Activated naive CD4-positive, alpha-beta T cell treated with anti-CD3 and anti-CD28 coated beads, Interleukin-2, amount 50 U/mL, for 24 hours (primary cell): ENCODE results near the gene TOMM20L.
"Not testable (repeated sequence)": the region's sequence is repeated elsewhere in the genome, so short reads cannot be mapped to it uniquely, and the experiment has no call there.

Source experiments
- H3K27ac Mint-ChIP-seq: one replicate; pipeline ENCODE4 v1.8.0; 2021; ENCODE audit warnings: mild to moderate bottlenecking, mixed read lengths
- H3K27me3 Mint-ChIP-seq: one replicate; pipeline ENCODE4 v1.8.0; 2021; ENCODE audit warnings: mixed read lengths
- H3K36me3 Mint-ChIP-seq: one replicate; pipeline ENCODE4 v1.8.0; 2021; ENCODE audit warnings: mixed read lengths
- H3K4me1 Mint-ChIP-seq: one replicate; pipeline ENCODE4 v1.8.0; 2021; ENCODE audit warnings: mixed read lengths
- H3K4me3 Mint-ChIP-seq: one replicate; pipeline ENCODE4 v1.8.0; 2021; ENCODE audit warnings: mild to moderate bottlenecking, mixed read lengths
- H3K9me3 Mint-ChIP-seq: one replicate; pipeline ENCODE4 v1.8.0; 2021; ENCODE audit warnings: mixed read lengths

TOMM20L gene

GRCh38 chr14:58408681-58409215 lies 13.0 kb downstream of the TOMM20L start:
- no peaks in the 10 kb centered on the region for H3K27me3 Mint-ChIP-seq
- peaks cover 14% of the 10 kb centered on the region for H3K36me3 Mint-ChIP-seq
- H3K4me3 Mint-ChIP-seq, result no peak overlapping the region
- H3K9me3 Mint-ChIP-seq, result no peaks in the 10 kb centered on the region
- no peak overlapping the region for H3K27ac Mint-ChIP-seq
- peaks cover 4% of the 10 kb centered on the region for H3K4me1 Mint-ChIP-seq

DNA sequence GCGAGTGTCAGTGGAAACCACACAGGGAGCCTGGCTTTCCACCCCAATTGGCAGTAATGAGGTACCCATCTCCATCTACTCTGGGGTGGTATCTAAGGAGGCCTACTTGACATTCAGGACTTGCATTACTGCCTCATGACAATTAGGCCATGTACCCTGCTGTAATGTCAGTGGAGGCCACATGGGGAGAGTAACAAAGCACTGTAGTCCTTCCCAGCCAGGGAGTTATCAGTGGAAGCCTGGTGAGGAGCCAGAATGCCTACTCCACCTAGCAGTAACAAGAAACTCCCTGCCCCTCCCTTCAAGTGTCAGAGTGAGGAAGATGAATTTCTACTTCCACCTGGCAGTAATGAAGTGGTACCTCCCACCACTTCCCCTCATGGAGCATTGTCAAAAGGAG lies 19.1 kb downstream of the TOMM20L start:
- no peaks in the 10 kb centered on the region for H3K9me3 Mint-ChIP-seq
- H3K27me3 Mint-ChIP-seq, result no peaks in the 10 kb centered on the region
- no peak overlapping the region for H3K27ac Mint-ChIP-seq
- H3K4me3 Mint-ChIP-seq, result no peak overlapping the region
- H3K4me1 Mint-ChIP-seq, result peaks cover 26% of the 10 kb centered on the region
- peaks cover 30% of the 10 kb centered on the region for H3K36me3 Mint-ChIP-seq

DNA sequence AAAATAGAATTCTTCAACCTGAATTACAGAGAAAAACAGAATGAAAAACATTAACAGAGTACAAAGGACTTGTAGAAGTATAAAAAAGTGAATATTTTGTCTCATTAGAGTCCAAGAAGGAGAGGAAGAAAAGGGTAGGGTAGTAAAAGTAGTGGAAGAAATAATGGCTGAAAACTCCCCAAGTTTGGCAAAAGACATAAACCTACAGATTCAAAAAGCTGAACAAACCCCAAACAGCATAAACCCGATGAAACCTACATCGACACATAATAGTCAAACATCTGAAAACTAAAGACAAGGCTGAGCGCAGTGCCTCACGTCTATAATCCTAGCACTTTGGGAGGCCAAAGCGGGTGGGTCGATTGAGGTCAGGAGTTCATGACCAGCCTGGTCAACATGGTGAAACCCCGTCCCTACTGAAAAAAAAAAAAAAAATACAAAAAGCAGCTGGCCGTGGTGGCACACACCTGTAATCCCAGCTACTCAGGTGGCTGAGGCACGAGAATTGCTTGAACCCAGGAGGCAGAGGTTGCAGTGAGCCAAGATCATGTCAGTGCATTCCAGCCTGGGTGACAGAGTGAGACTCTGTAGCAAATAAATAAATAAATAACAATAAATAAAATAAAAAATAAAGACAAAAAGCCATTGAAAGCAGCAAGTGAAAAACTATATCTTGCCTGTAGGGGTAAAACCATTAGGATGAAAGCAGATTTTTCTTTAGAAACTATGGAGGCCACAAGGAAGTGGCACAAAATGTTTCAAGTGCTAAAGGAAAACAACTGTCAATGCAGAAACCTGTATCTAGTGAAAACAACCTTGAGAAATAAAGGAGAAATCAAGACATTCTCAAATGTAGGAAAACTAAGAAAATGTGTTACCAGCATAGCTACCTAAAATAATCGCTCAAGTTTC lies 20.2 kb downstream of the TOMM20L start:
- Mint-ChIP-seq H3K27ac (no peak overlapping the region), H3K36me3 (peaks cover 31% of the 10 kb centered on the region), H3K27me3 (no peaks in the 10 kb centered on the region), H3K4me3 (no peak overlapping the region), H3K9me3 (no peaks in the 10 kb centered on the region), H3K4me1 (peaks cover 27% of the 10 kb centered on the region)

DNA sequence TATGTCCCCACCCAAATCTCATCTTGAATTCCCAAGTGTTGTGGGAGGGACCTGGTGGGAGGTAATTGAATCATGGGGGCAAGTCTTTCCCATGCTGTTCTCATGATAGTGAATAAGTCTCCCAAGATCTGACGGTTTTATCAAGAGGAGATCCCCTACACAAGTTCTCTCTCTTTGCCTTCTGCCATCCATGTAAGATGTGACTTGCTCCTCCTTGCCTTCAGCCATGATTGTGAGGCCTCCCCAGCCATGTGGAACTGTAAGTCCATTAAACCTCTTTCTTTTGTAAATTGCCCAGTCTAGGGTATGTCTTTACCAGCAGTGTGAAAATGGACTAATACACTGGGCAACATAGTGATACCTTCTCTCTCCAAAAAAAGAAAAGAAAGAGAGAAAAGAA lies 21.2 kb downstream of the TOMM20L start:
- H3K36me3 Mint-ChIP-seq, result peaks cover 35% of the 10 kb centered on the region
- peaks cover 32% of the 10 kb centered on the region for H3K4me1 Mint-ChIP-seq
- not testable (repeated sequence) for H3K9me3 Mint-ChIP-seq, H3K27me3 Mint-ChIP-seq, H3K4me3 Mint-ChIP-seq, H3K27ac Mint-ChIP-seq

GRCh38 chr14:58426670-58427280 lies 31.0 kb downstream of the TOMM20L start:
- Mint-ChIP-seq H3K36me3 (peaks cover 7% of the 10 kb centered on the region), H3K4me3 (peak overlapping the region; percentile 88), H3K27me3 (no peaks in the 10 kb centered on the region), H3K4me1 (peaks cover 54% of the 10 kb centered on the region), H3K27ac (peak overlapping the region; percentile 95), H3K9me3 (no peaks in the 10 kb centered on the region)

DNA sequence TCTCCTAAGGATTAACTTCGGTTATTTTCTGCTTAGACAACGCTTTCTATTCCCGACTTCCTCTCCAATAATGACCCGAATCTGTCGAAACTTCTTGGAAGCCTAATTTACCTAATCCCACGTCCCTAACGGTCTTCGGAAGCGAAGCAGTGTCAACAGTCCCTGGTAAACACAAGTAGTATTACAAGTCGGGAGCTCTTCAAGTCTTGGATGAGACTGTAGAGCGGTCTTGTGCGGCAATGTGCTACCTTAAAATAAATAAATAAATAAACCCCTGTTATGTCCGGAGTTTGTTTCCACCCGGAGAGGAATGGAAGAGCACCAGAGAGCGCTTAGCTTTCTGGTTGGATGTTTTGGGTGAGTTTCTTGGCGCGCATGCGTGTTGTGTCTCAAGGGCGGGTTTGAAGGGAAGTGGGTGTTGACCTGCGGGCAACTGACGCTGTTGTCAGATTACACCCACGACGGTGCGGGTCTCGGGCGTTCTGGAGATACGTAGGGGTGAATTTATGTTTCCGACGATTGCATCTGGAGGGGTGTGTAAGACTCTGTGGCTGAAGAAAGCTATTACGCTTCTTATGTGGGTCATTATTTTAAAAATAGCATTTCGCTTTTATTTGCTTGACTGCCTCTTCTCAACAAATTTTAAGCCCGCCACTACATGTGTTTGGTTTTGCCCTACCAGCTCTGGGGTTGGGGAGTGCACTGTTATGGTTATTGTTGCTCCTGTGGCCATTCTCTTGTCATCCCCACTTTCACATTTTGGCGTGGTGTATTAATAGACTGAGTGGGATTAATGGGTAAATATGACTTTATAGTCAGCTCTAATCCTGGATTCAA lies 31.8 kb downstream of the TOMM20L start, which contains the start of the genes KIAA0586 and TIMM9:
Gene KIAA0586, plus strand, starts transcription at position 439 of the 837 bp plus-strand sequence. CDS start 546 bp downstream, outside the sequence.
Gene TIMM9, minus strand, starts transcription at position 251 of the 837 bp plus-strand sequence. CDS start 15,586 bp downstream, outside the sequence.
- H3K4me1 Mint-ChIP-seq, result peaks cover 57% of the 10 kb centered on the region
- peak within 1 kb of the TSS; percentile 88 for H3K4me3 Mint-ChIP-seq

GRCh38 chr14:58428118-58428683 lies 32.5 kb downstream of the TOMM20L start:
- Mint-ChIP-seq H3K27ac (peak overlapping the region; percentile 95), H3K36me3 (peaks cover 7% of the 10 kb centered on the region), H3K9me3 (no peaks in the 10 kb centered on the region), H3K4me1 (peaks cover 57% of the 10 kb centered on the region), H3K4me3 (peak overlapping the region; percentile 88), H3K27me3 (no peaks in the 10 kb centered on the region)

More for the DNA sequence above, 31.8 kb downstream of the TOMM20L start, which contains the start of the genes KIAA0586 and TIMM9:
- H3K27me3 Mint-ChIP-seq, result no peaks in the 10 kb centered on the region
- no peaks in the 10 kb centered on the region for H3K9me3 Mint-ChIP-seq
- peaks cover 7% of the 10 kb centered on the region for H3K36me3 Mint-ChIP-seq
- H3K27ac Mint-ChIP-seq, result peak within 1 kb of the TSS; percentile 95

- Mint-ChIP-seq H3K9me3 (no peaks in the 10 kb centered on the region), H3K4me3 (peak overlapping the region; percentile 37), H3K4me1 (peaks cover 48% of the 10 kb centered on the region), H3K36me3 (peaks cover 9% of the 10 kb centered on the region), H3K27me3 (no peaks in the 10 kb centered on the region), H3K27ac (peak overlapping the region; percentile 68)
Observed at GRCh38 chr14:58430156-58430555, 34.4 kb downstream of the TOMM20L start.

GRCh38 chr14:58439476-58439875 lies 43.7 kb downstream of the TOMM20L start:
- no peaks in the 10 kb centered on the region for H3K27me3 Mint-ChIP-seq
- no peak overlapping the region for H3K27ac Mint-ChIP-seq
- H3K9me3 Mint-ChIP-seq, result no peaks in the 10 kb centered on the region
- no peaks in the 10 kb centered on the region for H3K4me1 Mint-ChIP-seq
- peaks cover 18% of the 10 kb centered on the region for H3K36me3 Mint-ChIP-seq
- H3K4me3 Mint-ChIP-seq, result no peak overlapping the region

DNA sequence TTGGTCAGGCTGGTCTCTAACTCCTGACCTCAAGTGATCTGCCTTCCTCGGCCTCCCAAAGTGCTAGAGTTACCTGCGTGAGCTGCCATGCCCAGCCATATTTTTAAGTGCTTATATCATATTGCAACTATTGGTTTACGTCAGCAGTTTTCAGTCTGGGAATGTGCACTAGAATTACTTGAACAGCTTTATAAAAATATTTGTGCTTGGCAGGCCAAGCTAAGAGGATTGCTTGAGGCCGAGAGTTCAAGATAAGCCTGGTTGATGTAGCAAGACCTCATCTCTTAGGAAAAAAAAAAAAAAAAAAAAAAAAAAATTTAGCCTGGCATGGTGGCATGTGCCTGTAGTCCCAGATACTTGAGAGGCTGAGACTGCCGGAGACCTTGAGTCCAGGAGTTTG lies 48.9 kb downstream of the TOMM20L start:
- Mint-ChIP-seq H3K9me3 (no peaks in the 10 kb centered on the region), H3K36me3 (peaks cover 5% of the 10 kb centered on the region), H3K27me3 (no peaks in the 10 kb centered on the region), H3K4me3 (no peak overlapping the region), H3K27ac (no peak overlapping the region), H3K4me1 (no peaks in the 10 kb centered on the region)

- H3K4me3 Mint-ChIP-seq, result no peak overlapping the region
- H3K27ac Mint-ChIP-seq, result no peak overlapping the region
- H3K9me3 Mint-ChIP-seq, result no peaks in the 10 kb centered on the region
- no peaks in the 10 kb centered on the region for H3K27me3 Mint-ChIP-seq
- H3K36me3 Mint-ChIP-seq, result peaks cover 20% of the 10 kb centered on the region
- peaks cover 11% of the 10 kb centered on the region for H3K4me1 Mint-ChIP-seq
Observed at GRCh38 chr14:58455593-58456265, 60.0 kb downstream of the TOMM20L start.
